HepG2 (cell line): Measurements from ENCODE around the gene SIGLEC10. TPM values are rescaled to one million over a fixed set of nuclear protein-coding genes. Genes with fewer than 3 reads are reported as not detected.

ENCODE experiments used
- ADNP ChIP-seq: sonication (generic); formaldehyde crosslinking; IDR thresholded peaks from 2 replicates; pipeline ENCODE4 v1.4.0; 2020; ENCODE audit warnings: missing genetic modification reagents
- ARNT2 ChIP-seq: sonication (generic); formaldehyde crosslinking; IDR thresholded peaks from 2 replicates; pipeline ENCODE4 v1.8.0; 2022; ENCODE audit warnings: mild to moderate bottlenecking, low read depth, missing genetic modification reagents, moderate library complexity
- ATM ChIP-seq: fragments of 450-650 bp; IDR thresholded peaks from 2 replicates; pipeline ENCODE4 v1.7.1; 2017; ENCODE audit warnings: mild to moderate bottlenecking, borderline replicate concordance
- BORCS8-MEF2B ChIP-seq: sonication (generic); formaldehyde crosslinking; IDR thresholded peaks from 2 replicates; pipeline ENCODE4 v1.8.0; 2022; ENCODE audit warnings: mild to moderate bottlenecking, missing genetic modification reagents
- CENPT ChIP-seq: sonication (generic); formaldehyde crosslinking; IDR thresholded peaks from 2 replicates; pipeline ENCODE4 v1.8.0; 2022; ENCODE audit warnings: low read depth, mild to moderate bottlenecking, moderate library complexity, missing genetic modification reagents
- ETV6 ChIP-seq: sonication (generic); formaldehyde crosslinking; conservative IDR thresholded peaks from 2 replicates; pipeline ENCODE4 v1.4.0; 2020; ENCODE audit warnings: missing genetic modification reagents
- FOXM1 ChIP-seq: sonication (generic); formaldehyde crosslinking; IDR thresholded peaks from 2 replicates; pipeline ENCODE4 v1.5.0; 2020; ENCODE audit warnings: missing genetic modification reagents
- HMG20B ChIP-seq: conservative IDR thresholded peaks from 2 replicates; pipeline ENCODE4 v1.6.1; 2016; ENCODE audit warnings: missing genetic modification reagents, missing compliant biosample characterization
- HOXA7 ChIP-seq: sonication (generic); formaldehyde crosslinking; IDR thresholded peaks from 2 replicates; pipeline ENCODE4 v1.8.1; 2022; ENCODE audit warnings: mild to moderate bottlenecking, missing genetic modification reagents, moderate library complexity
- MED8 ChIP-seq: sonication (generic); formaldehyde crosslinking; IDR thresholded peaks from 2 replicates; pipeline ENCODE4 v1.8.1; 2023; ENCODE audit warnings: mild to moderate bottlenecking, missing genetic modification reagents; ENCODE audit not compliant: insufficient replicate concordance
- PHF21A ChIP-seq: sonication (generic); formaldehyde crosslinking; IDR thresholded peaks from 2 replicates; pipeline ENCODE4 v1.5.0; 2020; ENCODE audit warnings: mild to moderate bottlenecking, missing genetic modification reagents
- RAD21 ChIP-seq: fragments of 450-650 bp; formaldehyde crosslinking; IDR thresholded peaks from 2 replicates; pipeline ENCODE4 v1.5.0; 2020; ENCODE audit warnings: mild to moderate bottlenecking
- RELA ChIP-seq: sonication (generic); formaldehyde crosslinking; IDR thresholded peaks from 2 replicates; pipeline ENCODE4 v1.4.0; 2020; ENCODE audit warnings: missing genetic modification reagents
- SAP130 ChIP-seq: IDR thresholded peaks from 2 replicates; pipeline ENCODE4 v1.6.1; 2016; ENCODE audit warnings: low read depth
- SETDB1 ChIP-seq: sonication (generic); formaldehyde crosslinking; IDR thresholded peaks from 2 replicates; pipeline ENCODE4 v1.5.1; 2020; ENCODE audit warnings: missing genetic modification reagents, mild to moderate bottlenecking, borderline replicate concordance
- TAF1 ChIP-seq: sonication (generic); formaldehyde crosslinking; IDR thresholded peaks from 2 replicates; pipeline ENCODE4 v1.4.0; 2020; ENCODE audit warnings: missing genetic modification reagents
- TBX2 ChIP-seq: sonication (generic); formaldehyde crosslinking; IDR thresholded peaks from 2 replicates; pipeline ENCODE4 v1.5.0; 2020; ENCODE audit warnings: missing genetic modification reagents, mild to moderate bottlenecking, borderline replicate concordance
- TFAP4 ChIP-seq: sonication (generic); IDR thresholded peaks from 2 replicates; pipeline ENCODE4 v1.6.1; 2016; ENCODE audit warnings: low read depth, borderline replicate concordance
- U2AF1 ChIP-seq: fragments of 200-400 bp; formaldehyde crosslinking; optimal IDR thresholded peaks from 2 replicates; pipeline ENCODE3; 2017; ENCODE audit warnings: mild to moderate bottlenecking, low read depth, low read length
- ZFP36 ChIP-seq: fragments of 150-350 bp; IDR thresholded peaks from 2 replicates; pipeline ENCODE4 v1.6.1; 2018; ENCODE audit warnings: borderline replicate concordance, low read length, low read depth; ENCODE audit not compliant: partially characterized antibody
- ZMAT5 ChIP-seq: sonication (generic); formaldehyde crosslinking; IDR thresholded peaks from 2 replicates; pipeline ENCODE4 v1.5.0; 2020; ENCODE audit warnings: mild to moderate bottlenecking, low read depth, missing genetic modification reagents, borderline replicate concordance
- ZNF180 ChIP-seq: sonication (generic); formaldehyde crosslinking; IDR thresholded peaks from 2 replicates; pipeline ENCODE4 v1.4.0; 2020; ENCODE audit warnings: low read depth, missing genetic modification reagents, borderline replicate concordance
- ZNF562 ChIP-seq: sonication (generic); formaldehyde crosslinking; IDR thresholded peaks from 2 replicates; pipeline ENCODE4 v1.8.0; 2022; ENCODE audit warnings: missing genetic modification reagents, borderline replicate concordance
- ZNF644 ChIP-seq: IDR thresholded peaks from 2 replicates; pipeline ENCODE4 v1.6.1; 2016; ENCODE audit warnings: low read depth
- ZNF782 ChIP-seq: sonication (generic); formaldehyde crosslinking; IDR thresholded peaks from 2 replicates; pipeline ENCODE4 v1.4.0; 2020; ENCODE audit warnings: missing genetic modification reagents, mild to moderate bottlenecking, borderline replicate concordance
- polyA plus RNA-seq, 8 experiments: library from polyadenylated mRNA; depleted of rRNA in 3 of 8; stranded (reverse) in 7 of 8; unstranded in 1 of 8; fragments of >200 nt; fragmentation: Illumina TruSeq in 4 of 8; extraction: Trizol in 4 of 8; gene quantifications; 2 replicates each; pipeline versions ENCODE4 v1.2.1 to v1.2.3, GENCODE V29; 2011 to 2016; ENCODE audit warnings: low read depth in 4 of 8, missing spikeins in 1 of 8, mixed read lengths in 1 of 8; ENCODE audit not compliant: insufficient read depth in 1 of 8
- total RNA-seq, 5 experiments: library from RNA; depleted of rRNA; stranded (reverse); fragments of >200 nt; fragmentation: Illumina TruSeq; extraction: Trizol; gene quantifications; 2 replicates each; pipeline ENCODE4 v1.2.3, GENCODE V29; 2016; ENCODE audit warnings: low read depth in 1 of 5
- TF ChIP-seq, protein P1 (sequence below): sonication (generic); formaldehyde crosslinking; IDR thresholded peaks from 2 replicates; pipeline ENCODE4 v1.4.0; 2020; ENCODE audit warnings: missing genetic modification reagents, borderline replicate concordance

The SIGLEC10 gene
- total and polyA plus RNA-seq, 2 of the 13 experiments (the other 11 are each of a cell fraction or from before 2014, with no cell fraction given): not detected

GRCh38 chr19:51367565-51368365 is 49.7 kb downstream of the SIGLEC10 start (continued):
- TF ChIP-seq, protein P1, sequence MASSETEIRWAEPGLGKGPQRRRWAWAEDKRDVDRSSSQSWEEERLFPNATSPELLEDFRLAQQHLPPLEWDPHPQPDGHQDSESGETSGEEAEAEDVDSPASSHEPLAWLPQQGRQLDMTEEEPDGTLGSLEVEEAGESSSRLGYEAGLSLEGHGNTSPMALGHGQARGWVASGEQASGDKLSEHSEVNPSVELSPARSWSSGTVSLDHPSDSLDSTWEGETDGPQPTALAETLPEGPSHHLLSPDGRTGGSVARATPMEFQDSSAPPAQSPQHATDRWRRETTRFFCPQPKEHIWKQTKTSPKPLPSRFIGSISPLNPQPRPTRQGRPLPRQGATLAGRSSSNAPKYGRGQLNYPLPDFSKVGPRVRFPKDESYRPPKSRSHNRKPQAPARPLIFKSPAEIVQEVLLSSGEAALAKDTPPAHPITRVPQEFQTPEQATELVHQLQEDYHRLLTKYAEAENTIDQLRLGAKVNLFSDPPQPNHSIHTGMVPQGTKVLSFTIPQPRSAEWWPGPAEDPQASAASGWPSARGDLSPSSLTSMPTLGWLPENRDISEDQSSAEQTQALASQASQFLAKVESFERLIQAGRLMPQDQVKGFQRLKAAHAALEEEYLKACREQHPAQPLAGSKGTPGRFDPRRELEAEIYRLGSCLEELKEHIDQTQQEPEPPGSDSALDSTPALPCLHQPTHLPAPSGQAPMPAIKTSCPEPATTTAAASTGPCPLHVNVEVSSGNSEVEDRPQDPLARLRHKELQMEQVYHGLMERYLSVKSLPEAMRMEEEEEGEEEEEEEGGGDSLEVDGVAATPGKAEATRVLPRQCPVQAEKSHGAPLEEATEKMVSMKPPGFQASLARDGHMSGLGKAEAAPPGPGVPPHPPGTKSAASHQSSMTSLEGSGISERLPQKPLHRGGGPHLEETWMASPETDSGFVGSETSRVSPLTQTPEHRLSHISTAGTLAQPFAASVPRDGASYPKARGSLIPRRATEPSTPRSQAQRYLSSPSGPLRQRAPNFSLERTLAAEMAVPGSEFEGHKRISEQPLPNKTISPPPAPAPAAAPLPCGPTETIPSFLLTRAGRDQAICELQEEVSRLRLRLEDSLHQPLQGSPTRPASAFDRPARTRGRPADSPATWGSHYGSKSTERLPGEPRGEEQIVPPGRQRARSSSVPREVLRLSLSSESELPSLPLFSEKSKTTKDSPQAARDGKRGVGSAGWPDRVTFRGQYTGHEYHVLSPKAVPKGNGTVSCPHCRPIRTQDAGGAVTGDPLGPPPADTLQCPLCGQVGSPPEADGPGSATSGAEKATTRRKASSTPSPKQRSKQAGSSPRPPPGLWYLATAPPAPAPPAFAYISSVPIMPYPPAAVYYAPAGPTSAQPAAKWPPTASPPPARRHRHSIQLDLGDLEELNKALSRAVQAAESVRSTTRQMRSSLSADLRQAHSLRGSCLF (CRISPR knock-in tag): no peak
- TF ChIP-seq ARNT2 (CRISPR knock-in tag) (no peak; the same call in 1 of the 2 replicates), SETDB1 (CRISPR knock-in tag) (no peak), ZNF644 (no peak), TBX2 (CRISPR knock-in tag) (peak; percentile 31; the same call in 1 of the 2 replicates), CENPT (CRISPR knock-in tag) (peak; percentile 42), SAP130 (peak; percentile 84), RAD21 (CRISPR knock-in tag) (peak; percentile 70), PHF21A (peak; percentile 77), FOXM1 (CRISPR knock-in tag) (no peak), U2AF1 (no peak), MED8 (no peak), ZNF180 (CRISPR knock-in tag) (no peak), ZNF782 (CRISPR knock-in tag) (no peak; the same call in 1 of the 2 replicates), ATM (no peak), ZMAT5 (CRISPR knock-in tag) (no peak), TFAP4 (peak; percentile 10; the same call in 1 of the 2 replicates), ETV6 (CRISPR knock-in tag) (no peak), TAF1 (CRISPR knock-in tag) (peak; percentile 86), ZNF562 (CRISPR knock-in tag) (no peak), BORCS8-MEF2B (peak; percentile 69; the same call in 1 of the 2 replicates), RELA (CRISPR knock-in tag) (no peak), HMG20B (CRISPR knock-in tag) (no peak), ZFP36 (no peak), HOXA7 (no peak), ADNP (CRISPR knock-in tag) (no peak)
